ENCODE measurements around the gene SORCS3.

- no peak for TF ChIP-seq TAF1 (IDR thresholded peaks at IDR 0.05; ENCODE audit: low read depth, low read length)
- TF ChIP-seq SPI1 (IDR thresholded peaks at IDR 0.05; ENCODE audit: low read depth, low read length), result no peak
Observed at GRCh38 chr10:105170521-105170920, 529.4 kb downstream of the SORCS3 start.
